ENCODE data around the gene APOC1. TPM values are rescaled to one million over a fixed set of nuclear protein-coding genes. Genes with fewer than 3 reads are reported as not detected.
A peak's percentile ranks its signal among the peaks of the same experiment; 100 is the strongest.
"Not testable (repeated sequence)": the region's sequence is repeated elsewhere in the genome, so short reads cannot be mapped to it uniquely, and the experiment has no call there.

The APOC1 gene
- 25.0 TPM for total RNA-seq
- 10 to 100 TPM; 13.5 to 25.2 (median 15.7) TPM for polyA plus RNA-seq (ENCODE audit: insufficient read depth in 1 of 8, insufficient read length in 8 of 8, low replicate concordance in 1 of 8)
- long read RNA-seq, donor 1, partial matches to known transcripts: 0 of 1 reads
- long read RNA-seq, donor 1, other reads (novel, unspliced or antisense): 0 of 1 reads
- long read RNA-seq, donor 2: 0 reads
- long read RNA-seq, donor 3, transcript APOC1-208 (4 exons, 430 nt): major isoform, 5 of 11 reads
- long read RNA-seq, donor 3, partial matches to known transcripts: 6 of 11 reads
- long read RNA-seq, donor 3, other reads (novel, unspliced or antisense): 0 of 11 reads
- long read RNA-seq, donor 4, transcript APOC1-208 (4 exons, 430 nt): major isoform, 5 of 13 reads
- long read RNA-seq, donor 4, partial matches to known transcripts: 6 of 13 reads
- long read RNA-seq, donor 4, other reads (novel, unspliced or antisense): 0 of 13 reads
- long read RNA-seq, donor 5, transcript APOC1-208 (4 exons, 430 nt): major isoform, 10 of 12 reads
- long read RNA-seq, donor 5, partial matches to known transcripts: 0 of 12 reads
- long read RNA-seq, donor 5, other reads (novel, unspliced or antisense): 0 of 12 reads
- long read RNA-seq, donor 6, partial matches to known transcripts: 0 of 7 reads
- long read RNA-seq, donor 6, other reads (novel, unspliced or antisense): 0 of 7 reads
- long read RNA-seq, donor 7, transcript APOC1-208 (4 exons, 430 nt): major isoform, 7 of 9 reads
- long read RNA-seq, donor 7, partial matches to known transcripts: 0 of 9 reads
- long read RNA-seq, donor 7, other reads (novel, unspliced or antisense): 0 of 9 reads
- long read RNA-seq, donor 8, partial matches to known transcripts: 0 of 1 reads
- long read RNA-seq, donor 8, other reads (novel, unspliced or antisense): 0 of 1 reads
- long read RNA-seq, donor 9, transcript APOC1-208 (4 exons, 430 nt): major isoform, 6 of 8 reads
- long read RNA-seq, donor 9, partial matches to known transcripts: 0 of 8 reads
- long read RNA-seq, donor 9, other reads (novel, unspliced or antisense): 0 of 8 reads
- long read RNA-seq, donor 10, partial matches to known transcripts: 8 of 11 reads
- long read RNA-seq, donor 10, other reads (novel, unspliced or antisense): 0 of 11 reads
- long read RNA-seq, donor 11, transcript APOC1-208 (4 exons, 430 nt): major isoform, 9 of 12 reads
- long read RNA-seq, donor 11, partial matches to known transcripts: 0 of 12 reads
- long read RNA-seq, donor 11, other reads (novel, unspliced or antisense): 0 of 12 reads

GRCh38 chr19:44914433-44915206, at the start of gene APOC1:
APOC1 (plus strand) TSS chr19:44914608; CDS start chr19:44914892, 284 bp downstream.
- not testable (repeated sequence) for H3K9me3 ChIP-seq (replicated peaks; ENCODE audit: control insufficient read depth, low read depth, low read length); H3K27me3 ChIP-seq (ENCODE audit: control insufficient read depth, insufficient read depth, low read length); H3K36me3 ChIP-seq (ENCODE audit: control insufficient read depth, insufficient read depth, low read length); H3K27ac ChIP-seq (ENCODE audit: low read length)
- 9% methylated on average over 10 of the region's 28 CpGs for WGBS (ENCODE audit: insufficient coverage)
- DNase-seq: peak; percentile 94
- Histone ChIP-seq H3K4me3 (ENCODE audit: low read length) (peak within 1 kb of the TSS; percentile 54), H3K4me1 (ENCODE audit: control insufficient read depth, insufficient read depth, low read length) (peaks cover 48% of the 10 kb centered on the region)

GRCh38 chr19:44865196-44865767, 49.1 kb upstream of the APOC1 start:
- no peak for DNase-seq
- H3K27ac ChIP-seq (ENCODE audit: low read length): no peak overlapping the region
- no peaks in the 10 kb centered on the region for H3K27me3 ChIP-seq (ENCODE audit: control insufficient read depth, insufficient read depth, low read length)
- peaks cover 8% of the 10 kb centered on the region for H3K4me1 ChIP-seq (ENCODE audit: control insufficient read depth, insufficient read depth, low read length)
- WGBS (ENCODE audit: insufficient coverage): 80% methylated on average over 19 of the region's 27 CpGs
- H3K36me3 ChIP-seq (ENCODE audit: control insufficient read depth, insufficient read depth, low read length): peaks cover 27% of the 10 kb centered on the region
- no peaks in the 10 kb centered on the region for H3K9me3 ChIP-seq (replicated peaks; ENCODE audit: control insufficient read depth, low read depth, low read length)
- H3K4me3 ChIP-seq (ENCODE audit: low read length): no peak overlapping the region

- WGBS (ENCODE audit: insufficient coverage): 100% methylated on average over 1 of the region's 4 CpGs
- Histone ChIP-seq H3K4me1 (ENCODE audit: control insufficient read depth, insufficient read depth, low read length) (peaks cover 8% of the 10 kb centered on the region), H3K27me3 (ENCODE audit: control insufficient read depth, insufficient read depth, low read length) (no peaks in the 10 kb centered on the region), H3K9me3 (replicated peaks; ENCODE audit: control insufficient read depth, low read depth, low read length) (no peaks in the 10 kb centered on the region), H3K27ac (ENCODE audit: low read length) (no peak overlapping the region), H3K36me3 (ENCODE audit: control insufficient read depth, insufficient read depth, low read length) (peaks cover 28% of the 10 kb centered on the region), H3K4me3 (ENCODE audit: low read length) (no peak overlapping the region)
- DNase-seq: no peak
Observed at GRCh38 chr19:44866664-44867063, 47.7 kb upstream of the APOC1 start.

- Histone ChIP-seq H3K36me3 (ENCODE audit: control insufficient read depth, insufficient read depth, low read length) (peaks cover 38% of the 10 kb centered on the region), H3K4me3 (ENCODE audit: low read length) (no peak overlapping the region), H3K4me1 (ENCODE audit: control insufficient read depth, insufficient read depth, low read length) (peaks cover 8% of the 10 kb centered on the region), H3K27ac (ENCODE audit: low read length) (no peak overlapping the region), H3K9me3 (replicated peaks; ENCODE audit: control insufficient read depth, low read depth, low read length) (no peaks in the 10 kb centered on the region), H3K27me3 (ENCODE audit: control insufficient read depth, insufficient read depth, low read length) (no peaks in the 10 kb centered on the region)
- DNase-seq: no peak
- WGBS (ENCODE audit: insufficient coverage): 84% methylated on average over 12 of the region's 12 CpGs
Observed at GRCh38 chr19:44867578-44867977, 46.8 kb upstream of the APOC1 start.

GRCh38 chr19:44869733-44870470, 44.5 kb upstream of the APOC1 start:
- peaks cover 11% of the 10 kb centered on the region for H3K4me1 ChIP-seq (ENCODE audit: control insufficient read depth, insufficient read depth, low read length)
- no peaks in the 10 kb centered on the region for H3K9me3 ChIP-seq (replicated peaks; ENCODE audit: control insufficient read depth, low read depth, low read length)
- H3K27me3 ChIP-seq (ENCODE audit: control insufficient read depth, insufficient read depth, low read length): no peaks in the 10 kb centered on the region
- no peak overlapping the region for H3K4me3 ChIP-seq (ENCODE audit: low read length)
- H3K27ac ChIP-seq (ENCODE audit: low read length): peak overlapping the region; percentile 71
- DNase-seq: no peak
- 39% methylated on average over 8 of the region's 13 CpGs for WGBS (ENCODE audit: insufficient coverage)
- peaks cover 59% of the 10 kb centered on the region for H3K36me3 ChIP-seq (ENCODE audit: control insufficient read depth, insufficient read depth, low read length)

- Histone ChIP-seq H3K27ac (ENCODE audit: low read length) (peak overlapping the region; percentile 17), H3K36me3 (ENCODE audit: control insufficient read depth, insufficient read depth, low read length) (peaks cover 62% of the 10 kb centered on the region), H3K4me1 (ENCODE audit: control insufficient read depth, insufficient read depth, low read length) (peaks cover 23% of the 10 kb centered on the region), H3K9me3 (replicated peaks; ENCODE audit: control insufficient read depth, low read depth, low read length) (no peaks in the 10 kb centered on the region), H3K4me3 (ENCODE audit: low read length) (no peak overlapping the region), H3K27me3 (ENCODE audit: control insufficient read depth, insufficient read depth, low read length) (no peaks in the 10 kb centered on the region)
- DNase-seq: no peak
- WGBS (ENCODE audit: insufficient coverage): 91% methylated on average over 11 of the region's 14 CpGs
Observed at GRCh38 chr19:44871809-44872208, 42.6 kb upstream of the APOC1 start.

- Histone ChIP-seq H3K27ac (ENCODE audit: low read length) (no peak overlapping the region), H3K4me1 (ENCODE audit: control insufficient read depth, insufficient read depth, low read length) (peaks cover 28% of the 10 kb centered on the region), H3K4me3 (ENCODE audit: low read length) (no peak overlapping the region), H3K9me3 (replicated peaks; ENCODE audit: control insufficient read depth, low read depth, low read length) (no peaks in the 10 kb centered on the region), H3K36me3 (ENCODE audit: control insufficient read depth, insufficient read depth, low read length) (peaks cover 66% of the 10 kb centered on the region), H3K27me3 (ENCODE audit: control insufficient read depth, insufficient read depth, low read length) (no peaks in the 10 kb centered on the region)
- DNase-seq: no peak
- 31% methylated on average over 1 of the region's 4 CpGs for WGBS (ENCODE audit: insufficient coverage)
Observed at GRCh38 chr19:44872661-44873060, 41.7 kb upstream of the APOC1 start.

GRCh38 chr19:44874317-44874716, 40.1 kb upstream of the APOC1 start:
- 94% methylated on average over 16 of the region's 16 CpGs for WGBS (ENCODE audit: insufficient coverage)
- Histone ChIP-seq H3K9me3 (replicated peaks; ENCODE audit: control insufficient read depth, low read depth, low read length) (no peaks in the 10 kb centered on the region), H3K4me1 (ENCODE audit: control insufficient read depth, insufficient read depth, low read length) (peaks cover 28% of the 10 kb centered on the region), H3K36me3 (ENCODE audit: control insufficient read depth, insufficient read depth, low read length) (peaks cover 76% of the 10 kb centered on the region), H3K4me3 (ENCODE audit: low read length) (no peak overlapping the region), H3K27ac (ENCODE audit: low read length) (peak overlapping the region; percentile 13), H3K27me3 (ENCODE audit: control insufficient read depth, insufficient read depth, low read length) (no peaks in the 10 kb centered on the region)
- DNase-seq: no peak
